ENCODE measurements around the gene MTRF1L.
"Not testable (repeated sequence)": the region's sequence is repeated elsewhere in the genome, so short reads cannot be mapped to it uniquely, and the experiment has no call there.

MTRF1L gene

GRCh38 chr6:152969688-152970418, 32.7 kb downstream of the MTRF1L start:
- TF ChIP-seq SP1 (IDR thresholded peaks at IDR 0.05) (no peak), TARDBP (IDR thresholded peaks at IDR 0.05) (no peak), FOXM1 (IDR thresholded peaks at IDR 0.05; ENCODE audit: borderline replicate concordance) (no peak), HDGF (IDR thresholded peaks at IDR 0.05; ENCODE audit: borderline replicate concordance) (no peak), L3MBTL2 (conservative IDR thresholded peaks at IDR 0.05) (no peak; the same call in 1 of the 2 replicates), LEF1 (IDR thresholded peaks at IDR 0.05; ENCODE audit: borderline replicate concordance) (no peak), NFRKB (IDR thresholded peaks at IDR 0.05) (no peak), ZNF384 (IDR thresholded peaks at IDR 0.05) (no peak), SUZ12 (IDR thresholded peaks at IDR 0.05) (no peak), ELF4 (IDR thresholded peaks at IDR 0.05) (no peak), FOXA1 (IDR thresholded peaks at IDR 0.05) (no peak), FOXK2 (IDR thresholded peaks at IDR 0.05) (no peak)
- CTCF ChIA-PET: interaction anchor here (0.6 kb wide), 1 partner anchor 418 kb away, joined by 3 read pairs; no protein-coding TSS in a partner anchor
- POLR2A ChIA-PET: interaction anchor here (2.5 kb wide), 1 partner anchor 13 kb away, joined by 7 read pairs; the partner anchor contains the start of gene FBXO5

GRCh38 chr6:152966168-152966894, 36.2 kb downstream of the MTRF1L start:
- DNase-seq (ENCODE audit: extremely low spot score); POLR2A ChIA-PET; CTCF ChIA-PET: not testable (repeated sequence)

More at GRCh38 chr6:152969688-152970418, 32.7 kb downstream of the MTRF1L start:
- no peak for DNase-seq (ENCODE audit: extremely low spot score)

GRCh38 chr6:152959333-152959732, 43.2 kb downstream of the MTRF1L start:
- DNase-seq (ENCODE audit: extremely low spot score): no peak
- POLR2A ChIA-PET: no interaction called here
- TF ChIP-seq NFRKB (IDR thresholded peaks at IDR 0.05): no peak
- TF ChIP-seq ZNF384 (IDR thresholded peaks at IDR 0.05): no peak
- TF ChIP-seq FOXK2 (IDR thresholded peaks at IDR 0.05): no peak
- no peak for TF ChIP-seq LEF1 (IDR thresholded peaks at IDR 0.05; ENCODE audit: borderline replicate concordance)
- no peak for TF ChIP-seq FOXA1 (IDR thresholded peaks at IDR 0.05)
- no peak for TF ChIP-seq TARDBP (IDR thresholded peaks at IDR 0.05)
- no peak for TF ChIP-seq SUZ12 (IDR thresholded peaks at IDR 0.05)
- no peak for TF ChIP-seq ELF4 (IDR thresholded peaks at IDR 0.05)
- no peak for TF ChIP-seq L3MBTL2 (conservative IDR thresholded peaks at IDR 0.05)
- no peak for TF ChIP-seq BHLHE40 (IDR thresholded peaks at IDR 0.05; ENCODE audit: borderline replicate concordance)
- TF ChIP-seq HDGF (IDR thresholded peaks at IDR 0.05; ENCODE audit: borderline replicate concordance): no peak
- TF ChIP-seq SP1 (IDR thresholded peaks at IDR 0.05): no peak
- CTCF ChIA-PET: no interaction called here

GRCh38 chr6:152957796-152958195, 44.7 kb downstream of the MTRF1L start:
- DNase-seq (ENCODE audit: extremely low spot score): no peak
- TF ChIP-seq TARDBP (IDR thresholded peaks at IDR 0.05) (no peak), ELF4 (IDR thresholded peaks at IDR 0.05) (peak; percentile 11; the same call in 1 of the 2 replicates)
- CTCF ChIA-PET: no interaction called here
- POLR2A ChIA-PET: no interaction called here

DNA sequence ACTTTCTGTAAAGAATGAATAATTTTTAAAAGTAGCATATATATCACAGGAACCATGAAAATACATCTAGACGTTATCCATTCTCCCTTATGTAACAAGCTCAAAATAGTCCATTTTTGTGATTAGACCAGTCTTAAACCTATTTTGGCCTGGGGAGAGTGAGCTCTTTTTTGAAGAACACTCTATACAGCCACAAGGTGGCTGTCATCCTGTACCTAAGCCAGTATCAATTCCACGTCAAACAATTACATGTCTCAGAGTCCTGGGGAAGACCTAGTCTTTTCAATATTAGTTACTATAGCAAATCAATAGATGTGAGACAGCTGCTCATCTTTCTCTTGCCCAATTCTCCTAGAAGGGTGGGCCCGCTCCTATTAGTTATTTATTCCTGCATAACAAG, 48.1 kb downstream of the MTRF1L start:
- DNase-seq (ENCODE audit: extremely low spot score): no peak

DNA sequence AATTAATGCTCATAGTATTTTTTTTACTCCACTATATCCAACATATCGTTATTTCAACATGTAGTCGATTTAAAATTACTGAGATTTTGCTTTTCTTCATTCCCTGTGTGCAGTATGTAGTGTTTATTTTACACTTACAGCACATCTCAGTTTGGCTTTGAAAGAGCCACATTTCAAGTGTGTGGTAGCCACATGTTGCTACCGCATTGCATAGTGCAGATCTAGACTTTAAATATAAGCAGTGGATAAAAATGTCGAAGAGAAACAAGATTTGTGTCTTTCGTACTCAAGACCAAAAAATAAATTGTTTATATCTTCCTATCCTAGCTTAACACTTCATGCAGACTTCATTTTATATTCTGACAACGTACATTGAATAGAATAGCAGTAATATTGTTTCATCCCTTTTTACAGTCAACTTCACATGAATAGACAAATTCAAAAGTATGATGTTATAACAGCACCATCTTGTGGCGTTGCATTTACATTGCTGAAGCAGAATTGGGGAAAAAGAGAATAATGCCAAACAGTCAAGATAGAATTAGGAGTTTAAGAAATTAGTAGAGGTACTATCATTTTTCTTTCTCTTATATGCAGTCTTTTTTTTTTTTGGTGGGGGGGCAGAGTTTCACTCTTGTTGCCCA, 49.5 kb downstream of the MTRF1L start:
- ChIA-PET CTCF (no interaction called here), POLR2A (no interaction called here)
- DNase-seq (ENCODE audit: extremely low spot score): peak; percentile 31
- no peak for TF ChIP-seq LEF1 (IDR thresholded peaks at IDR 0.05; ENCODE audit: borderline replicate concordance)
- TF ChIP-seq FOXM1 (IDR thresholded peaks at IDR 0.05; ENCODE audit: borderline replicate concordance): no peak
- TF ChIP-seq BHLHE40 (IDR thresholded peaks at IDR 0.05; ENCODE audit: borderline replicate concordance): no peak
- no peak for TF ChIP-seq HDGF (IDR thresholded peaks at IDR 0.05; ENCODE audit: borderline replicate concordance)
- TF ChIP-seq SUZ12 (IDR thresholded peaks at IDR 0.05): no peak
- no peak for TF ChIP-seq FOXA1 (IDR thresholded peaks at IDR 0.05)
- TF ChIP-seq ELF4 (IDR thresholded peaks at IDR 0.05): no peak
- no peak for TF ChIP-seq ZNF384 (IDR thresholded peaks at IDR 0.05)
- TF ChIP-seq L3MBTL2 (conservative IDR thresholded peaks at IDR 0.05): no peak
- no peak for TF ChIP-seq PKNOX1 (IDR thresholded peaks at IDR 0.05)
- TF ChIP-seq ARNT (IDR thresholded peaks at IDR 0.05): no peak
- no peak for TF ChIP-seq CTBP1 (IDR thresholded peaks at IDR 0.05; ENCODE audit: borderline replicate concordance)

More for the DNA sequence above, 48.1 kb downstream of the MTRF1L start:
- ChIA-PET CTCF (interaction anchor here (0.6 to 1.2 kb wide), 8 partner anchors 23 to 1193 kb away, joined by 3 to 6 read pairs (median 3); no protein-coding TSS in a partner anchor), POLR2A (interaction anchor here (1.0 kb wide), 1 partner anchor 28 kb away, joined by 3 read pairs; the partner anchor contains the start of gene FBXO5)
- no peak for TF ChIP-seq HDGF (IDR thresholded peaks at IDR 0.05; ENCODE audit: borderline replicate concordance)
- TF ChIP-seq FOXK2 (IDR thresholded peaks at IDR 0.05): no peak
- no peak for TF ChIP-seq L3MBTL2 (conservative IDR thresholded peaks at IDR 0.05)
- no peak for TF ChIP-seq NFRKB (IDR thresholded peaks at IDR 0.05)
- TF ChIP-seq ZNF384 (IDR thresholded peaks at IDR 0.05): no peak
- TF ChIP-seq PKNOX1 (IDR thresholded peaks at IDR 0.05): no peak
- TF ChIP-seq CTBP1 (IDR thresholded peaks at IDR 0.05; ENCODE audit: borderline replicate concordance): no peak
- no peak for TF ChIP-seq SP1 (IDR thresholded peaks at IDR 0.05)
- TF ChIP-seq BHLHE40 (IDR thresholded peaks at IDR 0.05; ENCODE audit: borderline replicate concordance): no peak
- no peak for TF ChIP-seq LEF1 (IDR thresholded peaks at IDR 0.05; ENCODE audit: borderline replicate concordance)
